GM12891 (cell line): ENCODE results near the gene NISCH.

ENCODE experiments used
- PAX5 ChIP-seq: IDR thresholded peaks from 2 replicates; pipeline ENCODE4 v1.6.1; 2011; ENCODE audit warnings: low read length, moderate library complexity, mild to moderate bottlenecking; ENCODE audit not compliant: insufficient read depth, severe bottlenecking
- POLR2A ChIP-seq: IDR thresholded peaks from 2 replicates; pipeline ENCODE4 v1.6.1; 2011; ENCODE audit warnings: low read depth, low read length, control low read depth
- POLR2AphosphoS5 ChIP-seq: IDR thresholded peaks from 2 replicates; pipeline ENCODE4 v1.6.1; 2011; ENCODE audit warnings: low read depth, low read length, control low read depth
- TAF1 ChIP-seq: IDR thresholded peaks from 2 replicates; pipeline ENCODE4 v1.6.1; 2011; ENCODE audit warnings: low read depth, low read length, control low read depth

DNA sequence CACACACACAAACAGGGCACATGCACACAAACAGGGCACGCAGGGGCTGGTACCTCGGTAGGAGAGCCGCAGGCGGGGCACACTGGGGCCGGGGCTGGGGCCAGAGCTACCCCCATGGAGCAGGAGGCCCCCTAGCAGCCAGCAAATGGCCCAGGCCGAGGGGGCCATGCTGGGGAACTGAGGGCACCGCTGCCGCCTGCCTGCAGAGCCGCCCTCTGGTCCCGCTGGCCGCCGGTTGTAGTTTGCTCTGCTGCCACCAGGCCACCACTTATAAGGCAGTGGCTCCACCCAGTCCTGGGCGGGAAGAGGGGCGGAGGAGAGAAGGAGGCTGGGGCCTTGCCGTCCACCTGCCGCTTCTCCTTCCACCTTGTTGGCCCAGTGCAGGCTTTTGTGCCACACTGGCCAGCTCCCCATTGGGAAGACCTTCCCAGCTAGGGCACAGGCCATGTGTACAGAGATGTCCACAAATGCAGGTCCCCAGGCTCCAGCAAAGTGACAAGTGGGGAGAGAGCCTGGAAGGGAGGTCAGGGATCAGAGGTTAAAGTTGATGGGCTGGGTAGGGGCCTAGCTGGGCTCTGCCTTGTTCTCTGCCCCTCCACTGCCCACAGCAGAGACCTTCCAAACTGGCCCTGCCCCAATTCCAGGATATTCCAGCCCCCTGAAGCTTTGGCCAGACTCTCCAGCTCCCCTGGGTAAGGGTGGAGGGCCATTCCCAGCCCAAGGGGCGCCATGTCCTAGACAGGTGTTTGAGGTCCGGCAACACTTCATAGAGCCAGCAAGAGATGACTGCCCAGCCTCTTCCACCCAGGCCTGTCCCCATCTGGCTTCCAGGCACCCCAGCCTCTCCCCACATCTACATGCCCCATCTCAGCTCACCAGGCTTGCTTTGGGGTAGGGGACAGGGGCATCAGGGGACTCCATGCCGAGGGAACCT lies 10.3 kb upstream of the NISCH start, which contains the start of gene SEMA3G:
- no peak for TF ChIP-seq TAF1
- TF ChIP-seq POLR2A = no peak
- TF ChIP-seq POLR2AphosphoS5 = no peak
- TF ChIP-seq PAX5 = no peak
